Mesodermal cell (in vitro differentiated cells): Measurements from ENCODE around the gene ETV5.

ENCODE experiments used
- H3K27ac ChIP-seq: 2 replicates; pipeline ENCODE4 v1.7.0; 2013; ENCODE audit warnings: mild to moderate bottlenecking, low read depth, low read length, moderate library complexity; ENCODE audit not compliant: severe bottlenecking
- H3K36me3 ChIP-seq: 2 replicates; pipeline ENCODE4 v1.7.1; 2013; ENCODE audit warnings: mild to moderate bottlenecking, low read length, moderate library complexity; ENCODE audit not compliant: control insufficient read depth, insufficient read depth
- H3K4me1 ChIP-seq: one replicate; pipeline ENCODE4 v1.7.1; 2013; ENCODE audit warnings: mild to moderate bottlenecking, low read length; ENCODE audit not compliant: insufficient read depth, control insufficient read depth, poor library complexity, severe bottlenecking
- H3K4me3 ChIP-seq: 2 replicates; pipeline ENCODE4 v1.7.0; 2013; ENCODE audit warnings: low read length, control low read depth, mild to moderate bottlenecking; ENCODE audit not compliant: insufficient read depth, poor library complexity, severe bottlenecking; ENCODE audit errors: extremely low read depth
- H3K9me3 ChIP-seq: 2 replicates; pipeline ENCODE4 v1.7.1; 2013; ENCODE audit warnings: mild to moderate bottlenecking, low read length, moderate library complexity; ENCODE audit not compliant: control insufficient read depth
- WGBS, 2 experiments: methylation state at CpG; one replicate each; pipeline ENCODE4 v1.1.5; 2013; ENCODE audit warnings: missing lambda C conversion rate in 2 of 2; ENCODE audit not compliant: insufficient coverage in 2 of 2; 5-methylcytosine and 5-hydroxymethylcytosine counted together

The ETV5 gene

DNA sequence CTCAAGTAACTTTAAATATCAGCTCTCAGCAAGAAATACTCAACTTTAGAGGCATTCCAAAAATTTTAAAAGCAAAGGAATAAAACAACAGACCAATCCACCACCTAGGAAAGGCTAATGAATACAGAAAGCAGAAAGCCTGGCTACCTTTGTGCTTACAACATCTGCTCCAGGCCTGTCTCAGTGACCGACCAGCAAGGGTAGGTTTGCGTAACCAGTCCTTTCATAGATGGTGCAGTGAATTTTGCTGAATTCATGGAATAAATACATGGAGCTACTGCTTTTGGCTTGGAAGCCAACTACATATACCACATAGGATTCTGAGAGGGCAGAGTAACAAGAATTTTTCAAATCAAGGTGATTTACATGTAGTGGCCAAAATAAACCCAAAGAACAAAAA is 27.2 kb downstream of the ETV5 start:
- H3K36me3 ChIP-seq: peaks cover 68% of the 10 kb centered on the region
- 40 to 60% methylated on average over 1 of the region's 2 CpGs for WGBS, 2 experiments
- no peak overlapping the region for H3K4me3 ChIP-seq
- no peak overlapping the region for H3K27ac ChIP-seq
- H3K4me1 ChIP-seq: peaks cover 31% of the 10 kb centered on the region
- peaks cover 2% of the 10 kb centered on the region for H3K9me3 ChIP-seq

DNA sequence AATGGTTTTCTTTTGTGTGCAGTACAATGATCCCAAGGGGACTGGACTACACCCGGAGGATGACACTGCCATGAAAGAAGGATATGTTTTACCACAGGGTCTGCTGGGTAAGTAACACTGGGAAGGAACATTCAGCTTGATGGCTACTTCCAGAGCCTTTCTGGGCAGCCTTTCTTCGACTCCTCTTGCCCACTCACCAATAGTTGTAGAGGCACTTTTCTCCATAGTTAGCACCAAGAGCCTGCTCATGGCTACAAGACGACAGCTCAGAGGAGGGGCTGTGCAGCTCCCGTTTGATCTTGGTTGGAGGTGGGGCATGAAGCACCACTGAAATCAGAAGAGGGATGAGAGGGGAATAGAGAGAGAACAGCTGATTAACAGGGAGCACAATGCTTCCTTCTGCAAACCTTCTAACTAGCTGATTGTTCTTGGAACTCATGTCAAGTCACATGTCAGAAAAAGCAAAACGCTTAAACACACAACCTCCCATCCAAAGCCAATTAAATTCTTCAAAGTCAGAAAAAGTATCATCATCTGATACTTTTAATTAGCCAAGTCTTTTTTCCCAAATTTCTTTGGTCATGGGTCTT is 27.9 kb downstream of the ETV5 start:
- Histone ChIP-seq H3K36me3 (peaks cover 68% of the 10 kb centered on the region), H3K27ac (no peak overlapping the region), H3K4me3 (no peak overlapping the region), H3K4me1 (peaks cover 31% of the 10 kb centered on the region), H3K9me3 (peaks cover 1% of the 10 kb centered on the region)
- WGBS, 2 experiments: 60 to 65% methylated on average over 3 to 4 of the region's 5 CpGs

DNA sequence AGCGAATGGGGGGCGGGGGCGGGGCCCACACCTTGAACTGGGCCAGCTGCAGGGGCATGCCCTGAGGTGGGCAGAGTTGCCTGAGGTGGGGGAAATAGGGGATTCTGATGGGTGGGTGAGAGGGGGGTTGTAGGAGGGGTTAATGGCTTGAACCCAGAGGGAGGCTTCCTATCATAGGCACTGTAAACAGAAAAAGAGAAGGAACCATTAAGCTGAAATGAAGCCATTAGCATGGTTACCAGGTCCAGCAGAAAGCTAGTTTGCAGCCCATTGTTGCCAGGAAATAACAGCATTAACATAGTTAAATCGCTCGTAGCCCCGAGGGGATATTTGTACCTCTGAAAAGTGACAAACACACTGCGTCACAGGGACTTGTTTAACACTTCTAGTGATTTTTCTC is 29.0 kb downstream of the ETV5 start:
- Histone ChIP-seq H3K27ac (no peak overlapping the region), H3K4me1 (peaks cover 31% of the 10 kb centered on the region), H3K9me3 (peaks cover 10% of the 10 kb centered on the region), H3K36me3 (peaks cover 76% of the 10 kb centered on the region), H3K4me3 (no peak overlapping the region)
- 44 to 46% methylated on average over 3 to 5 of the region's 7 CpGs for WGBS, 2 experiments

DNA sequence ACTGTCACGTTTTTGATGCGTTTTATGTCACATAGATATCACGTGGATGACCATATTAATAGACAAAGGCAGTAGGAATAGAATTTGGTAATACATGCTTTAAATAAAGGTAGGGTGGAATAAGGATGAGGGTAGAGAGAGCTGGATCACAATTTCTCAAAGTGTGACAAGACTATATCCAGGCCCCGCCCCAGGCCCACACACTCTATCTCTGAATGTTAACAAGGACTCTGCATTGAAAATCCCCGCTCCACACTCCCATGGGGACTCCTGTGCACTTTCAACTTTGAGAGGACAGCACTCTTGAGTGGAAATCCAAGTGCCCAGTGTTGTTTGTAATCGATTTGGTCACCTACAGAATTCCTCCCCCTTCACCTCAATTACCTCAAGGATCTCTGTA is 31.4 kb downstream of the ETV5 start:
- Histone ChIP-seq H3K27ac (no peak overlapping the region), H3K4me1 (peaks cover 16% of the 10 kb centered on the region), H3K4me3 (no peak overlapping the region), H3K36me3 (peaks cover 89% of the 10 kb centered on the region), H3K9me3 (peaks cover 11% of the 10 kb centered on the region)
- 93 to 100% methylated on average over 2 of the region's 6 CpGs for WGBS, 2 experiments

DNA sequence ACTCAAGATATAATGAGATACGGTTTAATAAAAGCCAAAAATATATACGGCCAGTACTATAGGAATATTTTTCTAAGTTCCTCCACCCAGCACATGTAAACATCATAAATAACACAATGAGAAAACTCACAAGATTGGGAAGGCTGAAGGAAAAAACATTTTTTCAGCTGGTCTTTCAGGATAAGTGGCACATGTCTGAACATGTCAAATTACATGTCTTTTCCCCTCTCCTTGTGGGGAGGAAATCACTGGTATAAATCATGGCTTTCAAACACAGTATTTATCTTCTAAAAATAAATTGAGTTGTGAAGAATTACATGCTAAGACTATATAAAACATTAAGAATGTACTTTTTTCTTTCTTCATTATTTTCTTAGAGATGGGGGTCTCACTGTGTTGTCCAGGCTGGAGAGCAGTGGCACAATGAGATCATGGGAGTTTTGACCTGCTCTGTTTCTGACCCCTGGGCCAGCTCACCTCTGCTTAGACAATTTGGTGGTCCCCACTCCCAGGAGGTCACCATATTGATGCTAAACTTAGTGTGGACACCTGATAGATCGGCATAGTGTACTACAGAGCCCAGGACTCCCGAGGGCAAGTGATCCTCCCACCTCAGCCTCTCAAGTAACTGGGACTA is 32.8 kb downstream of the ETV5 start:
- peaks cover 11% of the 10 kb centered on the region for H3K9me3 ChIP-seq
- peaks cover 8% of the 10 kb centered on the region for H3K4me1 ChIP-seq
- H3K27ac ChIP-seq: no peak overlapping the region
- no peak overlapping the region for H3K4me3 ChIP-seq
- WGBS, 2 experiments: 100% methylated on average over 2 of the region's 4 CpGs; no CpG with 5 or more reads in 1 of the 2 experiments
- peaks cover 91% of the 10 kb centered on the region for H3K36me3 ChIP-seq

DNA sequence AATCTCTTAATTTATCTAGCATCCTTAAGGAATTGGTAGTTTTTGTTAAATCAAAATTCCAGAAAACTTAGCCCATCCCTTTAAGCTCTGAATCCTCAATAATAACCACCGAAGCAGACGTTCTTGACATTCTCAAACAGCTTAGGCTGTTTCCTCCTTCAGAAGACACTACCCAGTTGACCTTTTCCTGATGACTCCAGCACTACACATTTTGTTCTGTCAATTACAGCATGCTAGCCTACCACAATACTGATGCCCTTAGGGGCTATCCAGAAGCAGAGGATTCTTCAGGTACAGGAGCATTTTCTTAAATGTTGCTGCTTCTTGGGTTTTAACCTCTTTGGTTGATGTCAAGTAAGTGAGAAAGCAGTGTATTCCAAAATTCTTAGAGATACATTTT is 33.4 kb downstream of the ETV5 start:
- peaks cover 11% of the 10 kb centered on the region for H3K9me3 ChIP-seq
- no peak overlapping the region for H3K27ac ChIP-seq
- H3K4me3 ChIP-seq: no peak overlapping the region
- H3K36me3 ChIP-seq: peaks cover 87% of the 10 kb centered on the region
- H3K4me1 ChIP-seq: peaks cover 2% of the 10 kb centered on the region
- 93 to 94% methylated on average over 2 of the region's 2 CpGs for WGBS, 2 experiments

DNA sequence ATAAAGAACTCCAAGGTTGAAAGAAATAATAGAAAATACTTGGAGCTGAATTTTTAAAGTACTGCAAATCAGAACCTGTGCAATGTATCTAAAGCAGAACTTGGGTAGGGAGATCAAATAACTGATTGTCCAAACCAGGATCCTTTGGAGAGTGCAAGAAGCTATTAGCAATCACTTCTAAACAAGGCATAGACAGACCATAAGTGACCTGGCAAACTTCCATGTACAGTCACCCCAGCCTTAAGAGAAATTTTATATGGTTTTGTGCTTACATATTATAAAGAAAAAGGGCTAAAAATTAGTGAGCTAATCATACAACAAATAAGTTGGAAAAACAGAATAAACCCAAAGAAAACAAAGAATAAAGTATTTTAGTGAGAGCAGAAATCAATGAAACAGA is 35.2 kb downstream of the ETV5 start:
- no peaks in the 10 kb centered on the region for H3K4me1 ChIP-seq

DNA sequence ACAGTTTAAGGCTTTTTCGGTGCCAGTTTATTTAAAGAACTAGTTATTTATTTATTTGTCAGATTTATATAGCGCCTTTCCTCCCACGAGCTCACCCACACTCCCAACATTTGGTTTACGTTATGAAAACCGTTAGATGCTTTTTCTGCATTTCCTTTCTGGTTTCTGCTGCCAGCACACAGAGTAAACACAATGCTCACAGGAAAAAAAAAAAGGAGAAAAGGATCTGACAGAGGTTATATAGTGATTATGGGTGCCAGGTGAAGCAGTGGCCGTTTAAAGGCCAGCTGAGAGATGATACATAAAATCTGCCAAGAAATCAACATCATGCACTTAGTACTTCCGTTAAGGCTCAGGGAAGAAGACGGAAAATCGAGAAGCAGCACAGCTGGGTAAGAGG is 37.9 kb downstream of the ETV5 start:
- Histone ChIP-seq H3K4me3 (no peak overlapping the region), H3K9me3 (peaks cover 10% of the 10 kb centered on the region), H3K4me1 (no peaks in the 10 kb centered on the region), H3K27ac (no peak overlapping the region), H3K36me3 (peaks cover 49% of the 10 kb centered on the region)
- 94 to 100% methylated on average over 2 of the region's 9 CpGs for WGBS, 2 experiments

More for the DNA sequence above, 35.2 kb downstream of the ETV5 start:
- H3K4me3 ChIP-seq: no peak overlapping the region
- peaks cover 11% of the 10 kb centered on the region for H3K9me3 ChIP-seq
- H3K27ac ChIP-seq: no peak overlapping the region
- peaks cover 75% of the 10 kb centered on the region for H3K36me3 ChIP-seq

DNA sequence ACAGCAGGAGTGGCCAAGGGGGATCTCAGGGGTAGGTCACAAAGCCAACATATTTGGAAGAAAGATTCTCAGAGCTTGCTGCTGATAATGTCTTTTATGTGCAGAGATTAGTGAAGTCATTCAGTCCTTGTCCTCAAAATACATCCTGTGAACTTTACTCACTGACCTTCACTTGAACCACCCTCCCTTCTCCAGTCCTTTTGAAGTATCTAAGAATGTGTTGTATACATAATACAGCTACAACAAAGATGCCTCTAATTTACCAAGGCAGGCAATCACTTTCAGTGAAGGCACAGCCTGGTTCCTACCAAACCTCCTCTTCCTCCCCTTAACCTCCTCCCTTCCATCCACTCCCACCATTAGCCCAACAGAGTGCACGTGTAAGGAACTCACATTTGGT is 38.3 kb downstream of the ETV5 start:
- Histone ChIP-seq H3K36me3 (peaks cover 48% of the 10 kb centered on the region), H3K27ac (no peak overlapping the region), H3K4me1 (no peaks in the 10 kb centered on the region), H3K4me3 (no peak overlapping the region), H3K9me3 (peaks cover 6% of the 10 kb centered on the region)
- 67% methylated on average over 1 of the region's 1 CpG; no CpG with 5 or more reads in 1 of the 2 experiments for WGBS, 2 experiments

DNA sequence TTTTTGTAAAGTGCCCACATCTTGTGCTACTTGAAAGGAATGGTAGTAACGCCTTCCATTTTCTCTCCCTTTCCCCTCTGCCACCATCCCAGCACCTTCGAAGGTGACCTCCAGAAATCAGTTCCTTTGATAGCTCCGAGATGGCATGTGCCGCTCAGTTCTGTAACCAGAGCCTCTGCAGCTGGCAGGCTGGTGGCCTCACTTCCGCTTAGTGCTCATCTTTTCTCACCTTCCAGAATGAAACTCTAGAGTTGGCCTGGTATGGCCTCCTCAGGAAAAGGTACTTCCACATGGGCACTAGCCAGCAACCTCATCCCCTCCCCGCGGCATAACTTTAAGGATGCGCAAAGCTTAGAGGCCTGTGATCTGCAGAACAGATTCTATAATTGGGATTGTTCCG is 38.8 kb downstream of the ETV5 start:
- H3K4me3 ChIP-seq: no peak overlapping the region
- peaks cover 48% of the 10 kb centered on the region for H3K36me3 ChIP-seq
- H3K4me1 ChIP-seq: no peaks in the 10 kb centered on the region
- peaks cover 3% of the 10 kb centered on the region for H3K9me3 ChIP-seq
- no peak overlapping the region for H3K27ac ChIP-seq
- WGBS, 2 experiments: 87 to 99% methylated on average over 6 of the region's 9 CpGs

DNA sequence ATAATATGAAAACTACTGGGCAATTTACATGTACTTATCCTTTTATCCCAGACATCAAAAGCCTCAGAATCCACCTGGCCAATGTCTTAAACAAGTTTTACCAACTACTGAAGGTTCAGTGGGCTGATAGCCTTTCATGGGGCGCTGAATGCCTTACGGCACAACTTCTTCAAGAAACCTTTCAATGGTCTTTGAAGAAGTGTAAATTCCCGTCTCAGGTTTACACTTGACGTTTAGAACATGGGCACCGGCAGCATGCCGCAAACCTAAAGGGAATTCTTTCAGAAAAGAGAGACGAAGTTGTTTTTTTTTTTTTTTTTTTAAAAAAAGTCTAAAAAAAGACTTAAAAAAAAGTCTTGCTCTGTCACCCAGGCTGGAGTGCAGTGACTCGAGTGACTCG is 39.7 kb downstream of the ETV5 start:
- no peaks in the 10 kb centered on the region for H3K4me1 ChIP-seq
- no peaks in the 10 kb centered on the region for H3K9me3 ChIP-seq
- no peak overlapping the region for H3K4me3 ChIP-seq
- H3K27ac ChIP-seq: no peak overlapping the region
- H3K36me3 ChIP-seq: peaks cover 48% of the 10 kb centered on the region
- 93 to 97% methylated on average over 5 to 6 of the region's 9 CpGs for WGBS, 2 experiments
